OCI-LY1 (cell line): ENCODE measurements around the gene ST3GAL5.
"Not testable (repeated sequence)": the region's sequence is repeated elsewhere in the genome, so short reads cannot be mapped to it uniquely, and the experiment has no call there.

Experiments used
- H2AFZ ChIP-seq: fragments of 200-600 bp; sonication (generic), shearing (Covaris generic); 2 replicates; pipeline ENCODE4 v1.6.0; 2014; ENCODE audit warnings: antibody characterized with exemption, mild to moderate bottlenecking, low read length
- H3F3A ChIP-seq: fragments of 200-600 bp; sonication (generic), shearing (Covaris generic); 2 replicates; pipeline ENCODE4 v1.6.0; 2014; ENCODE audit warnings: mild to moderate bottlenecking, antibody characterized with exemption, low read length, moderate library complexity; ENCODE audit not compliant: insufficient read depth
- H3K27ac ChIP-seq: fragments of 200-600 bp; sonication (generic); 2 replicates; pipeline ENCODE4 v1.5.1; 2014; ENCODE audit warnings: low read length, mixed run types, mild to moderate bottlenecking, low read depth; ENCODE audit not compliant: poor library complexity, severe bottlenecking
- H3K27me3 ChIP-seq: fragments of 200-600 bp; sonication (generic); 2 replicates; pipeline ENCODE4 v1.6.0; 2014; ENCODE audit warnings: antibody characterized with exemption, mild to moderate bottlenecking, low read length, moderate library complexity; ENCODE audit not compliant: insufficient read depth
- H3K36me3 ChIP-seq: fragments of 200-600 bp; sonication (generic); 2 replicates; pipeline ENCODE4 v1.6.1; 2014; ENCODE audit warnings: mild to moderate bottlenecking, antibody characterized with exemption, low read length, moderate library complexity, mixed read lengths; ENCODE audit not compliant: insufficient read depth
- H3K4me1 ChIP-seq: fragments of 200-600 bp; sonication (generic); 2 replicates; pipeline ENCODE4 v1.5.1; 2014; ENCODE audit warnings: mild to moderate bottlenecking, low read length, moderate library complexity; ENCODE audit not compliant: insufficient read depth, severe bottlenecking
- H3K4me2 ChIP-seq: fragments of 200-600 bp; sonication (generic), shearing (Covaris generic); 2 replicates; pipeline ENCODE4 v1.6.1; 2014; ENCODE audit warnings: low read length
- H3K4me3 ChIP-seq: fragments of 200-600 bp; sonication (generic); 2 replicates; pipeline ENCODE4 v1.5.1; 2014; ENCODE audit warnings: low read length, low read depth, mild to moderate bottlenecking, mixed read lengths; ENCODE audit not compliant: poor library complexity, severe bottlenecking
- H3K79me2 ChIP-seq: fragments of 200-600 bp; shearing (Covaris generic); 2 replicates; pipeline ENCODE4 v1.6.1; 2016; ENCODE audit warnings: mixed run types, low read length, mixed read lengths; ENCODE audit not compliant: insufficient read depth
- H3K9ac ChIP-seq: fragments of 200-600 bp; sonication (generic), shearing (Covaris generic); 2 replicates; pipeline ENCODE4 v1.6.1; 2014; ENCODE audit warnings: mild to moderate bottlenecking, low read length, mixed read lengths
- H3K9me2 ChIP-seq: fragments of 200-600 bp; sonication (generic), shearing (Covaris generic); 2 replicates; pipeline ENCODE4 v1.6.1; 2014; ENCODE audit warnings: low read depth, mild to moderate bottlenecking, low read length, mixed read lengths
- H3K9me3 ChIP-seq: fragments of 200-600 bp; shearing (Covaris generic); 2 replicates; pipeline ENCODE4 v1.6.1; 2014; ENCODE audit warnings: low read length, mixed read lengths
- H4K20me1 ChIP-seq: fragments of 200-600 bp; sonication (generic), shearing (Covaris generic); 2 replicates; pipeline ENCODE4 v1.6.0; 2016; ENCODE audit warnings: mild to moderate bottlenecking, low read length; ENCODE audit not compliant: insufficient read depth
- CTCF ChIP-seq: fragments of 200-600 bp; sonication (generic), shearing (Covaris generic); IDR thresholded peaks from 2 replicates; pipeline ENCODE4 v1.5.1; 2017; ENCODE audit warnings: mild to moderate bottlenecking, antibody characterized with exemption, low read length, moderate library complexity, mixed read lengths
- EZH2 ChIP-seq: fragments of 200-600 bp; sonication (generic), shearing (Covaris generic); IDR thresholded peaks from 2 replicates; pipeline ENCODE4 v1.8.0; 2017; ENCODE audit warnings: borderline replicate concordance, mixed run types, mild to moderate bottlenecking, antibody characterized with exemption, low read length, moderate library complexity, mixed read lengths

The ST3GAL5 gene

GRCh38 chr2:85899849-85900248 lies 11.1 kb upstream of the ST3GAL5 start:
- Histone ChIP-seq H3K79me2 (no peaks in the 10 kb centered on the region), H3K27ac (no peak overlapping the region), H3K9me2 (no peaks in the 10 kb centered on the region)

GRCh38 chr2:85899284-85899683 lies 10.5 kb upstream of the ST3GAL5 start:
- H3F3A ChIP-seq = no peaks in the 10 kb centered on the region
- H4K20me1 ChIP-seq = no peaks in the 10 kb centered on the region
- H3K9me2 ChIP-seq = no peaks in the 10 kb centered on the region
- H2AFZ ChIP-seq = no peak overlapping the region
- H3K27ac ChIP-seq = no peak overlapping the region
- H3K79me2 ChIP-seq = no peaks in the 10 kb centered on the region
- no peak overlapping the region for H3K9ac ChIP-seq
- no peak overlapping the region for H3K4me2 ChIP-seq
- H3K36me3 ChIP-seq = no peaks in the 10 kb centered on the region
- H3K4me1 ChIP-seq = no peaks in the 10 kb centered on the region
- TF ChIP-seq CTCF = no peak
- no peak for TF ChIP-seq EZH2
- no peak overlapping the region for H3K4me3 ChIP-seq
- no peaks in the 10 kb centered on the region; the same call in 1 of the 2 replicates for H3K27me3 ChIP-seq
- H3K9me3 ChIP-seq = peaks cover 4% of the 10 kb centered on the region; the same call in 1 of the 2 replicates

More at GRCh38 chr2:85899849-85900248, 11.1 kb upstream of the ST3GAL5 start:
- no peaks in the 10 kb centered on the region for H3K36me3 ChIP-seq
- H3K27me3 ChIP-seq = no peaks in the 10 kb centered on the region; the same call in 1 of the 2 replicates
- H3K4me2 ChIP-seq = no peak overlapping the region
- no peaks in the 10 kb centered on the region for H3F3A ChIP-seq
- H3K9ac ChIP-seq = no peak overlapping the region
- no peaks in the 10 kb centered on the region for H4K20me1 ChIP-seq
- no peaks in the 10 kb centered on the region for H3K4me1 ChIP-seq
- H2AFZ ChIP-seq = no peak overlapping the region
- peaks cover 4% of the 10 kb centered on the region; the same call in 1 of the 2 replicates for H3K9me3 ChIP-seq
- no peak overlapping the region for H3K4me3 ChIP-seq
- TF ChIP-seq CTCF (no peak), EZH2 (no peak)

- Histone ChIP-seq H3F3A (no peaks in the 10 kb centered on the region), H3K27ac (no peak overlapping the region), H3K4me2 (no peak overlapping the region), H4K20me1 (no peaks in the 10 kb centered on the region), H3K79me2 (no peaks in the 10 kb centered on the region), H3K4me1 (no peaks in the 10 kb centered on the region), H3K9me3 (peaks cover 4% of the 10 kb centered on the region; the same call in 1 of the 2 replicates), H3K27me3 (no peaks in the 10 kb centered on the region; the same call in 1 of the 2 replicates), H3K4me3 (no peak overlapping the region), H3K36me3 (no peaks in the 10 kb centered on the region), H2AFZ (no peak overlapping the region), H3K9me2 (no peaks in the 10 kb centered on the region), H3K9ac (no peak overlapping the region)
- TF ChIP-seq CTCF = no peak
- TF ChIP-seq EZH2 = no peak
Observed at GRCh38 chr2:85898881-85899280, 10.1 kb upstream of the ST3GAL5 start.

GRCh38 chr2:85894554-85895278 lies 5.9 kb upstream of the ST3GAL5 start:
- not testable (repeated sequence) for H3K4me1 ChIP-seq, H3K4me2 ChIP-seq, H4K20me1 ChIP-seq, H3K27ac ChIP-seq, H3K4me3 ChIP-seq, H3K9me3 ChIP-seq, H3K9me2 ChIP-seq, H2AFZ ChIP-seq, H3K79me2 ChIP-seq, H3K9ac ChIP-seq, H3F3A ChIP-seq, H3K27me3 ChIP-seq, H3K36me3 ChIP-seq
